Left colon (tissue), 2 donors: ENCODE data around the gene ANKRD50. TPM values are rescaled to one million over a fixed set of nuclear protein-coding genes. Genes with fewer than 3 reads are reported as not detected.

ENCODE experiments used
- ATAC-seq: fragments of 200-7000 bp; cut with Tn5 transposase; one replicate; pipeline ENCODE4 v1.9.1; 2020; ENCODE audit warnings: mild to moderate bottlenecking, moderate library complexity
- DNase-seq, 2 donors: peaks; one replicate each; pipeline ENCODE4 v3.0.0-alpha.2; 2020
- intact Hi-C, 2 donors: fragments of 100-400 bp; cut with DNase I in 1 of 2; cut with micrococcal nuclease in 1 of 2; formaldehyde crosslinking; loops; one replicate each; pipeline versions ENCODE4 v1.11.2 to v1.14.0; 2022; cut with DNase I, micrococcal nuclease
- total RNA-seq, 2 donors: library from RNA; stranded (reverse); fragmentation: NEBNext Ultra II Directional; extraction: Animal tissue kit (Norgen Biotek cat#: 25700); gene quantifications; one replicate each; pipeline ENCODE4 v1.2.1, GENCODE V29; 2021
- donor health status: DM: no; HTN: no; CAD: no.
- donor health status: DM: yes; HTN: yes; CAD: no.

Gene ANKRD50
- total RNA-seq, 2 donors from 2014 or later, result 9.4 to 11.8 TPM

GRCh38 chr4:124641715-124642381 lies 70.7 kb downstream of the ANKRD50 start:
- DNase-seq, result no peak
- no peak for ATAC-seq
- intact Hi-C loops, result no loop called here

GRCh38 chr4:124640022-124640730 lies 72.4 kb downstream of the ANKRD50 start:
- no peak for DNase-seq
- intact Hi-C loops, result no loop called here
- ATAC-seq, result no peak

GRCh38 chr4:124637321-124637720 lies 75.2 kb downstream of the ANKRD50 start:
- intact Hi-C loops, result no loop called here
- ATAC-seq (no peak), DNase-seq (no peak)

DNA sequence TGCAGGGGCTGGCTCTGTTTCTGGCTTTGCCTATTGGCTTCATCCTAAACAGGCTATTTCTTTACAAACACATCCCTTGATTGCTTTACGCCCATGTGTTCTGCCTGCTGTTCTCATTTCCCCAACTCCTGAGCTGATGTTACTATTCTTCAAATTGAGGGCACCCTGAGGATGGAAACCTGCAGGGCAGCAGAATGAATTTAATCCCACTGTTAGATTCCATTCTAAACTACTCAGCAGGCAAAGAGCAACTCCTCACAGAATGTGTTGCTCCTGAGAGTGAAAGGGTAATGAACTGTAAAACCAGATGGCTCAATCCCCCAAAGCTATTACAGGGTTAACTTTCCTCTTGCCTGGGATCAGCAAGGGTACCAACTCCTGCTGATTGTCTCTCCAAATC lies 75.7 kb downstream of the ANKRD50 start:
- intact Hi-C loops, result no loop called here
- ATAC-seq (no peak), DNase-seq (no peak)

- DNase-seq (no peak), ATAC-seq (no peak)
- intact Hi-C loops, result no loop called here
Measured at GRCh38 chr4:124635331-124635730, 77.2 kb downstream of the ANKRD50 start.

DNA sequence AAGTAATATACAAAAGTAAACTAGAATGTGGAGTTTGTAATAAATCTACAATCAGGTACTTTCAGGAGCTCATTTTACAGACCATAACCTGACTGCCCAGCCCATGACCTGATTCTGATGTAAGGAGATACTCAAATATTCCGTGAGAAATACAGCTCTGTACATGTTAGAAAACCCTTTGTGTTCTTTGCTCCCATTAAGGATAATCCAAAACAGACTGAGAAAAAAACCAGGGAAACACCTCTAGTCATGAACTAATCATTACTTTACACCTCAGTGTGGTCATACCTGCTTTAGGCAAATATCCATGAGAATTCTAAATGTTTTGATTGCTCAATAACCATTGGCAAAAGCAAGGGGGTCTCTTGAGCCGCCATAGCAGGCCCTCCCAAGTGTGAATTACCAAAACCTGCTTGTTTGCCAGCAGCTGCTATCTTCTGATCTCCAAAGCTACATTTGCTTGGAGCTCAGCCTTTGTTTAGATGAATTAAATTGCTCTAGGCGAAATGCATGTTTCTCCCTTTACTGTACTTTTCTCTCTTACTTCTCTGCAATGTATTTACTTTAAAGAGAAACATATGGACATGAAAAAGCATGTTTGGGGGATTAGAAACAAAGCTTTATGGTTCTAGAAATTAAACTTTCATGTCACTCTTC lies 79.1 kb downstream of the ANKRD50 start:
- DNase-seq (no peak), ATAC-seq (no peak)
- intact Hi-C loops, result no loop called here

DNA sequence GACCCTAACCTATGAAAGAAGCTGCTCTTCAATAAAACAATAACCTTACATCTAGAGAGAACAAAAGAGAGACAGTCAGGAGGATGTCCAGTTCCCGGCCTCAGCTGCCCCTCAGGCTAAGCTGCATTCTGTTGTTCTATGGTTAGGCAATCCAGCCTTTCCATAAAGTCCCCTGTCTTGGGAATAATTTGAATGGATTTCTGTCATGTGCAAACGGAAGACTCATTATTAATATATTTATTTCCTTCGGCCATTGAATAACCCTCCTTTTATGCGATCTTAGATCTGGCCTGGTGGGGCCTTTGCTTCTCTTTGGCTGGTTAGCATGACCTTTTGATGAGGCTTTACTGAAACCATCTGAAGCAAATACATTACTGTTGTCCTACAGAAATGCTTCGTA lies 80.1 kb downstream of the ANKRD50 start:
- intact Hi-C loops, result no loop called here
- DNase-seq (no peak), ATAC-seq (no peak)

- intact Hi-C loops, result no loop called here
- DNase-seq, result no peak
- ATAC-seq, result peak; percentile 30
Measured at GRCh38 chr4:124631760-124632159, 80.8 kb downstream of the ANKRD50 start.

DNA sequence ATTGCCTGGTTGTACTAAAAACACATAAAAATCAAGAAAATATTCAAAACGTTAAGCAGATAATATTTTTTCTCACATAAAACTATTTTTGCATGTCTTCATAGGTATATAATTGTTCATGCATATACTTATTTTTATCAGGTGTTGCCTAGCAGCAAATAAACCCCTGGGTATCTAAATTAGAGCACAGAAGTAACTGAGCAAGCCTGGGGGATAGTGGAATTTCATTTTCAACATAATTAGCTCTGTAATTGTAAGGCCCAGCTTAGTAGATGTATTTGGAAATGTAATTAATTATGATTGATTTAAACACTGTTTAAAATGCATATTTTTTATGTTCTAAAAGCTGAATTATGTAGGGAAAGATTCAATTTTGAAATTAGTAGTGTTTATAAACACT lies 82.9 kb downstream of the ANKRD50 start:
- intact Hi-C loops, result no loop called here
- no peak for ATAC-seq

More for the DNA sequence above, 82.9 kb downstream of the ANKRD50 start:
- no peak for DNase-seq
